Vagina (tissue), 2 donors: ENCODE data around the gene LIN28B. TPM values are rescaled to one million over a fixed set of nuclear protein-coding genes. Genes with fewer than 3 reads are reported as not detected.
"Not testable (repeated sequence)": the region's sequence is repeated elsewhere in the genome, so short reads cannot be mapped to it uniquely, and the experiment has no call there.

Source experiments
- DNase-seq, 2 donors: peaks; one replicate each; pipeline ENCODE4 v3.0.0-alpha.2; 2017; ENCODE audit errors: extremely low spot score in 2 of 2
- H3K27ac ChIP-seq: fragments of 200-600 bp; sonication (generic); one replicate; pipeline ENCODE4 v1.5.1; 2019
- H3K27me3 ChIP-seq: fragments of 200-600 bp; sonication (generic); one replicate; pipeline ENCODE4 v1.5.1; 2019
- H3K36me3 ChIP-seq, 2 donors: fragments of 200-600 bp; sonication (generic); one replicate each; pipeline ENCODE4 v1.5.1; 2017 to 2019
- H3K4me1 ChIP-seq: fragments of 200-600 bp; sonication (generic); one replicate; pipeline ENCODE4 v1.5.1; 2019
- H3K4me3 ChIP-seq, 2 donors: fragments of 200-600 bp; sonication (generic); 1 replicate in 1 of 2; 2 replicates in 1 of 2; pipeline ENCODE4 v1.5.1; 2016 to 2019
- H3K9me3 ChIP-seq: fragments of 200-600 bp; sonication (generic); one replicate; pipeline ENCODE4 v1.5.1; 2019
- CTCF ChIP-seq, 3 experiments: fragments of 450-650 bp in 2 of 3; fragments of 200-600 bp in 1 of 3; sonication (generic) in 1 of 3; IDR thresholded peaks; one replicate each; pipeline ENCODE4 v1.5.1; 2017 to 2019; ENCODE audit warnings: antibody characterized with exemption in 3 of 3, mild to moderate bottlenecking in 2 of 3, moderate library complexity in 2 of 3
- POLR2A ChIP-seq, 2 donors: fragments of 450-650 bp; IDR thresholded peaks; one replicate each; pipeline ENCODE4 v1.6.1; 2017; ENCODE audit warnings: antibody characterized with exemption in 2 of 2, mild to moderate bottlenecking in 2 of 2, moderate library complexity in 2 of 2
- POLR2AphosphoS5 ChIP-seq, 2 donors: sonication (generic); formaldehyde crosslinking; IDR thresholded peaks; one replicate each; pipeline ENCODE4 v1.9.0; 2017; ENCODE audit warnings: antibody characterized with exemption in 2 of 2, mild to moderate bottlenecking in 2 of 2, low read depth in 1 of 2; ENCODE audit not compliant: insufficient read depth in 1 of 2
- intact Hi-C: fragments of 100-400 bp; cut with DNase I; formaldehyde crosslinking; loops from one replicate; pipeline ENCODE4 v1.15.1; 2023
- total RNA-seq: library from RNA; depleted of rRNA; stranded (reverse); fragments of >200 nt; gene quantifications from one replicate; pipeline ENCODE4 v1.2.3, GENCODE V29; 2016

The LIN28B gene
- total RNA-seq, 1 donor from 2014 or later: not detected

DNA sequence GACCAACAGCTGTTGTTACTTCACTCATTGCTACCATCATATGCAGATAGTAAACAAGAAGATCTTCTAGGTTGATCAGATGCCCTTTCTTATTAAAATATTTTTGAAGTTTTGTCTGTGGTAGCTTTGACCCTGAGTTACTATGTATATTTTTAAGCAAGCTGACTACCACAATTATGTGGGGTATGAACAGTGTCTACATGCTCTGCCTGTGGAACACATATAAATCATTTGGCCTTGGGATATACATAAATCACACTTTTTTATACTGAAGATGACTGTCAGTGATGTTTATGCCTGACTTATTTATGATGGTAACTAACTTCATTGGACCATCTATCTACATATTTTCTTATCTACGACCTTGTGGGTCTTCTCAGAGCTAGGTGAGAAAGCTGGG, 44.2 kb downstream of the LIN28B start:
- no peak overlapping the region for H3K4me3 ChIP-seq
- no peaks in the 10 kb centered on the region for H3K27me3 ChIP-seq
- intact Hi-C loops: no loop called here
- no peaks in the 10 kb centered on the region for H3K4me1 ChIP-seq
- H3K27ac ChIP-seq: no peak overlapping the region
- no peak for DNase-seq
- TF ChIP-seq CTCF (IDR thresholded peaks at IDR 0.05): no peak
- TF ChIP-seq POLR2AphosphoS5 (IDR thresholded peaks at IDR 0.05; ENCODE audit: insufficient read depth in 1 of 2, low read depth in 1 of 2): no peak
- TF ChIP-seq POLR2A (IDR thresholded peaks at IDR 0.05): no peak
- no peaks in the 10 kb centered on the region for H3K9me3 ChIP-seq
- H3K36me3 ChIP-seq: no peaks in the 10 kb centered on the region

GRCh38 chr6:105001906-105002305, 45.0 kb downstream of the LIN28B start:
- Histone ChIP-seq H3K4me1 (no peaks in the 10 kb centered on the region), H3K36me3 (no peaks in the 10 kb centered on the region), H3K4me3 (no peak overlapping the region), H3K27ac (no peak overlapping the region), H3K9me3 (no peaks in the 10 kb centered on the region), H3K27me3 (no peaks in the 10 kb centered on the region)
- no peak for TF ChIP-seq CTCF (IDR thresholded peaks at IDR 0.05)
- no peak for TF ChIP-seq POLR2A (IDR thresholded peaks at IDR 0.05)
- no peak for TF ChIP-seq POLR2AphosphoS5 (IDR thresholded peaks at IDR 0.05; ENCODE audit: insufficient read depth in 1 of 2, low read depth in 1 of 2)
- intact Hi-C loops: no loop called here
- DNase-seq: no peak

DNA sequence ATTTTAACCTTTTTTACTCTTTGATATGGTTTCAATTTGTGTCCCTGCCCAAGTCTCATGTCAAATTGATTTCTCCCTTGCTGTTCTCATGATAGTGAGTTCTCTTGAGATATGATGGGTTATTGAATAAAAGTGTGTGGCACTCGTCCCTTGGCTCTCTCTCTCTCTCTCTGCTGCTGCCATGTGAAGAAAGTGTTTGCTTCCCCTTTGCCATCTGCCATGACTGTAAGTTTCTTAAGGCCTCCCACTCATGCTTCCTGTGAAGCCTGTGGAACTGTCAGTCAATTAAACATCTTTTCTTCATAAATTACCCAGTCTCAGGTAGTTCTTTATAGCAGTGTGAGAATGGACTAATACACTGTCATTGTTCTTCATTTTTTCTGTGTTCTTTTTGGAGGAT, 48.5 kb downstream of the LIN28B start:
- Histone ChIP-seq H3K4me1 (no peaks in the 10 kb centered on the region), H3K9me3 (no peaks in the 10 kb centered on the region), H3K27me3 (no peaks in the 10 kb centered on the region), H3K36me3 (no peaks in the 10 kb centered on the region), H3K27ac (no peak overlapping the region), H3K4me3 (no peak overlapping the region)
- intact Hi-C loops: no loop called here
- TF ChIP-seq POLR2AphosphoS5 (IDR thresholded peaks at IDR 0.05; ENCODE audit: insufficient read depth in 1 of 2, low read depth in 1 of 2) (no peak), POLR2A (IDR thresholded peaks at IDR 0.05) (no peak), CTCF (IDR thresholded peaks at IDR 0.05) (no peak)
- no peak for DNase-seq

DNA sequence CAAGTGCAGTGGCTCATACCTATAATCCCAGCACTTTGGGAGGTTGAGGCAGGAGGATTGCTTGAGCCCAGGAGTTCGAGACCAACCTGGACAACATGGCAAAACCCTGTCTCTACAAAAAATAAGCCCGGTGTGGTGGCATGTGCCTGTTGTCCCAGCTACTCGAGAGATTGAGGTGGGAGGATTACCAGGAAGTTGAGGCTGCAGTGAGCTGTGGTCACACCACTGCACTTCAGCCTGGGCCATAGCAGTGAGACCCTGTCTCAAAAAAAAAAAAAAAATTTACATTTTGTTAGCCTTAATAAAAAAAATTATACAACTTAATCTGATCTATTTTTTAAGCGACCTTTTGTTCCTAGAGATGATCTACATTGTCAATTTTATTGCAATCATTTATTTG, 56.6 kb downstream of the LIN28B start:
- intact Hi-C loops, DNase-seq, H3K27ac ChIP-seq, H3K27me3 ChIP-seq, H3K4me1 ChIP-seq, H3K4me3 ChIP-seq, H3K9me3 ChIP-seq, H3K36me3 ChIP-seq: not testable (repeated sequence)

DNA sequence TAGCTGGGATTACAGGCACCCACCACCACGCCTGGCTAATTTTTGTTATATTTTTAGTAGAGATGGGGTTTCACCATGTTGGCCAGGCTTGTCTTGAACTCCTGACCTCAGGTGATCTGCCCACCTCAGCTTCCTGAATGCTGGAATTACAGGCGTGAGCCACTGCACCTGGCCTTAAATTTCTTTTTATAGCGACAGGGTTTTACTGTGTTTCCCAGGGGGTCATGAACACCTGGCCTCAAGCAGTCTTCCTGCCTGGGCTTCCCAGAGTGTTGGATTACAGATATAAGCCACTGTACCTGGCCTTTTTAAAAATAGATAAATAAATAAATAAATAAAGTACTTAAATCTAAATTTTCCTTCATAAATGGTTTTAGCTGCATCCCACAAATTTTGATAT, 57.5 kb downstream of the LIN28B start:
- Histone ChIP-seq H3K27me3 (no peaks in the 10 kb centered on the region), H3K9me3 (no peaks in the 10 kb centered on the region), H3K4me1 (no peaks in the 10 kb centered on the region), H3K27ac (no peak overlapping the region), H3K4me3 (no peak overlapping the region), H3K36me3 (no peaks in the 10 kb centered on the region)
- no peak for DNase-seq
- TF ChIP-seq POLR2AphosphoS5 (IDR thresholded peaks at IDR 0.05; ENCODE audit: insufficient read depth in 1 of 2, low read depth in 1 of 2) (no peak), POLR2A (IDR thresholded peaks at IDR 0.05) (no peak), CTCF (IDR thresholded peaks at IDR 0.05) (no peak)
- intact Hi-C loops: no loop called here

- H3K27ac ChIP-seq: no peak overlapping the region
- no peaks in the 10 kb centered on the region for H3K4me1 ChIP-seq
- H3K27me3 ChIP-seq: no peaks in the 10 kb centered on the region
- H3K36me3 ChIP-seq: no peaks in the 10 kb centered on the region
- TF ChIP-seq POLR2A (IDR thresholded peaks at IDR 0.05) (no peak), CTCF (IDR thresholded peaks at IDR 0.05) (no peak), POLR2AphosphoS5 (IDR thresholded peaks at IDR 0.05; ENCODE audit: insufficient read depth in 1 of 2, low read depth in 1 of 2) (no peak)
- H3K4me3 ChIP-seq: no peak overlapping the region
- H3K9me3 ChIP-seq: no peaks in the 10 kb centered on the region
- intact Hi-C loops: no loop called here
- DNase-seq: no peak
Measured at GRCh38 chr6:105014954-105015353, 58.0 kb downstream of the LIN28B start.
